Colonic mucosa (tissue), 4 donors: ENCODE data around the gene ABCB11. TPM values are rescaled to one million over a fixed set of nuclear protein-coding genes. Genes with fewer than 3 reads are reported as not detected.
A peak's percentile ranks its signal among the peaks of the same experiment; 100 is the strongest.

Experiments
- DNase-seq: peaks from one replicate; pipeline ENCODE4 v3.0.0-alpha.2; 2020
- H3K27ac ChIP-seq: fragments of 200-600 bp; one replicate; pipeline ENCODE4 v1.8.0; 2021
- H3K27me3 ChIP-seq: fragments of 200-600 bp; one replicate; pipeline ENCODE4 v1.8.0; 2021
- H3K36me3 ChIP-seq: fragments of 200-600 bp; one replicate; pipeline ENCODE4 v1.8.0; 2021
- H3K4me1 ChIP-seq: fragments of 200-600 bp; one replicate; pipeline ENCODE4 v1.8.0; 2021; ENCODE audit warnings: mild to moderate bottlenecking
- H3K4me3 ChIP-seq: fragments of 200-600 bp; one replicate; pipeline ENCODE4 v1.8.0; 2021
- H3K9ac ChIP-seq, 2 donors: one replicate each; pipeline ENCODE4 v1.7.0; 2013; ENCODE audit warnings: control low read depth in 2 of 2, low read depth in 2 of 2, low read length in 2 of 2
- H3K9me3 ChIP-seq: fragments of 200-600 bp; one replicate; pipeline ENCODE4 v1.8.0; 2021
- intact Hi-C: fragments of 100-400 bp; cut with DNase I; formaldehyde crosslinking; loops from one replicate; pipeline ENCODE4 v1.14.1; 2022
- total RNA-seq, 2 donors: library from RNA; stranded (reverse); fragmentation: NEBNext Ultra II Directional in 1 of 2; extraction: Animal tissue kit (Norgen Biotek cat#: 25700) in 1 of 2; gene quantifications; one replicate each; pipeline ENCODE4 v1.2.1, GENCODE V29; 2021
- TF ChIP-seq, protein P1 (sequence below): fragments of 200-600 bp; IDR thresholded peaks from one replicate; pipeline ENCODE4 v1.8.0; 2022; ENCODE audit warnings: antibody characterized with exemption, mild to moderate bottlenecking
- donor health status: healthy.
- donor health status: DM: no; HTN: no; CAD: no.
- donor health status: DM: no; HTN: no; CAD: no.

Gene ABCB11
- total RNA-seq, 2 donors from 2014 or later, result 0.74 to 1.1 TPM

DNA sequence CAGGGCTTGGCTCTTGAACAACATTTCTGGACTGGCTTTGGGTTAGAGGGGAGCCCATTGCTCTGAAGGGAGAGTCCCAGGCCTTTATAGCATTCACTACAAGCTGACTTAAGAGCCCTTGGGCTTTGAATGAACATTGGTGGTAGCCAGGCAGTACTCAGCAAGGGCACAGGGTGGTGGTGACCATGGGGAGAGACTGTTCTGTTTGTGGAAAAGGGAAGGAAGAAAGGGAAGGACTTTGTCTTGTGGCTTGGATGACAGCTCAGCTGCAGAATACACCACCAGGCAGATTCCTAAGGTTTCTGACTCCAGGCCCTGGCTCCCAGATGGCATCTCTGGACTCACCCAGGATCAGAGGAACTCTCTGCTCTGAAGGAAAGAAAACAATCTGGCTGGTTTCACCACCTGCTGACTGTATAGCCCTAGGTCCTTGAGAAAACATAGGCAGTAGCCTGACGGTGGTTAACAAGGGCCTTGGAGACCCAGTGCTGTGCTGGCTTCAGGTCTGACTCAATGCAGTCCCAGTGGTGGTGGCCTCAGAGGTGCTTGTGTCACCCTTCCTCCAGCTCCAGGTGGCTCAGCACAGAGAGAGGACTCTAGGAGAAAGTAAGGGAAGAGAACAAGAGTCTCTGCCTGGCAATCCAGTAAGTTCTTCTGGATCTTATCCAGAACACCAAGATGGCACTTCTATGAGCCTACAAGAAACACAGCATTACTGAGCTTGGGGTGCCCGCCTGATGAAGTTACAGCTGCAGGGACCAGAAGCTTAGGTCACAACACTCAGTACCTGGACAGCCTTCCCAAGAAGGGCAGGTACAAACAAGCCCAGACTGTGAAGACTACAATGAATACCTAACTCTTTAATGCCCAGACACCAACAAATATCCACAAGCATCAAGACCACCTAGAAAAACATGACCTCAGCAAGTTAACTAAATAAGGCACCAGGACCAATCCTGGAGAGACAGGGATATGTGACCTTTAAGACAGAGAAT lies 16.4 kb upstream of the ABCB11 start:
- H3K4me3 ChIP-seq, result no peak overlapping the region
- TF ChIP-seq, protein P1, sequence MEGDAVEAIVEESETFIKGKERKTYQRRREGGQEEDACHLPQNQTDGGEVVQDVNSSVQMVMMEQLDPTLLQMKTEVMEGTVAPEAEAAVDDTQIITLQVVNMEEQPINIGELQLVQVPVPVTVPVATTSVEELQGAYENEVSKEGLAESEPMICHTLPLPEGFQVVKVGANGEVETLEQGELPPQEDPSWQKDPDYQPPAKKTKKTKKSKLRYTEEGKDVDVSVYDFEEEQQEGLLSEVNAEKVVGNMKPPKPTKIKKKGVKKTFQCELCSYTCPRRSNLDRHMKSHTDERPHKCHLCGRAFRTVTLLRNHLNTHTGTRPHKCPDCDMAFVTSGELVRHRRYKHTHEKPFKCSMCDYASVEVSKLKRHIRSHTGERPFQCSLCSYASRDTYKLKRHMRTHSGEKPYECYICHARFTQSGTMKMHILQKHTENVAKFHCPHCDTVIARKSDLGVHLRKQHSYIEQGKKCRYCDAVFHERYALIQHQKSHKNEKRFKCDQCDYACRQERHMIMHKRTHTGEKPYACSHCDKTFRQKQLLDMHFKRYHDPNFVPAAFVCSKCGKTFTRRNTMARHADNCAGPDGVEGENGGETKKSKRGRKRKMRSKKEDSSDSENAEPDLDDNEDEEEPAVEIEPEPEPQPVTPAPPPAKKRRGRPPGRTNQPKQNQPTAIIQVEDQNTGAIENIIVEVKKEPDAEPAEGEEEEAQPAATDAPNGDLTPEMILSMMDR, result no peak
- DNase-seq, result no peak
- H3K27me3 ChIP-seq, result no peaks in the 10 kb centered on the region
- H3K36me3 ChIP-seq, result no peaks in the 10 kb centered on the region
- no peaks in the 10 kb centered on the region for H3K9me3 ChIP-seq
- intact Hi-C loops, result no loop called here
- H3K4me1 ChIP-seq, result no peaks in the 10 kb centered on the region
- H3K9ac ChIP-seq, result no peak overlapping the region
- H3K27ac ChIP-seq, result no peak overlapping the region

GRCh38 chr2:169046440-169047151 lies 15.5 kb upstream of the ABCB11 start:
- Histone ChIP-seq H3K27me3 (no peaks in the 10 kb centered on the region), H3K4me1 (no peaks in the 10 kb centered on the region), H3K27ac (no peak overlapping the region), H3K36me3 (no peaks in the 10 kb centered on the region), H3K9me3 (no peaks in the 10 kb centered on the region), H3K9ac (no peak overlapping the region), H3K4me3 (no peak overlapping the region)
- TF ChIP-seq, protein P1, result no peak
- DNase-seq, result peak; percentile 86
- intact Hi-C loops, result no loop called here

- H3K4me3 ChIP-seq, result no peak overlapping the region
- no peak overlapping the region for H3K27ac ChIP-seq
- intact Hi-C loops, result no loop called here
- no peak overlapping the region for H3K9ac ChIP-seq
- TF ChIP-seq, protein P1, result no peak
- no peaks in the 10 kb centered on the region for H3K4me1 ChIP-seq
- no peaks in the 10 kb centered on the region for H3K27me3 ChIP-seq
- no peaks in the 10 kb centered on the region for H3K36me3 ChIP-seq
- H3K9me3 ChIP-seq, result no peaks in the 10 kb centered on the region
- no peak for DNase-seq
Observed at GRCh38 chr2:169042856-169043255, 11.7 kb upstream of the ABCB11 start.

DNA sequence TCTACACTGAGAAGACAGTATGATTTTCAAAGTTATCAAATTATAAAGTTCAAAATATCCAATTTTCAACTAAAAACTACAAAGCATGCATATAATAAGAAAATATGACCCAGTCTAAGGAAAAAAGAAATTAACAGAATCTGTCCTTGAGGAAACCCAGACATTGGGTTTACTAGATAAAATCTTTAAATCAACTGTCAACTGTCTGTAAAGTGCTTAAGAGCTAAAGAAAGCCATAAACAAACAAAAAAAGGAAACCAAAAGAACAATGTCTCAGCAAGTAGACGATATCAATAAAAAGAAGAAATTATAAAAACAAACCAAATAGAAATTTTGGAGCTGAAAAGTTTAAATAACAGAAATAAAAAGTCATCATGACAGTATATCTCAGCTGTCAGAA lies 10.5 kb upstream of the ABCB11 start:
- no peak for DNase-seq
- Histone ChIP-seq H3K4me3 (no peak overlapping the region), H3K9ac (no peak overlapping the region), H3K4me1 (no peaks in the 10 kb centered on the region), H3K36me3 (no peaks in the 10 kb centered on the region), H3K9me3 (no peaks in the 10 kb centered on the region), H3K27me3 (no peaks in the 10 kb centered on the region), H3K27ac (no peak overlapping the region)
- TF ChIP-seq, protein P1, result no peak
- intact Hi-C loops, result no loop called here

DNA sequence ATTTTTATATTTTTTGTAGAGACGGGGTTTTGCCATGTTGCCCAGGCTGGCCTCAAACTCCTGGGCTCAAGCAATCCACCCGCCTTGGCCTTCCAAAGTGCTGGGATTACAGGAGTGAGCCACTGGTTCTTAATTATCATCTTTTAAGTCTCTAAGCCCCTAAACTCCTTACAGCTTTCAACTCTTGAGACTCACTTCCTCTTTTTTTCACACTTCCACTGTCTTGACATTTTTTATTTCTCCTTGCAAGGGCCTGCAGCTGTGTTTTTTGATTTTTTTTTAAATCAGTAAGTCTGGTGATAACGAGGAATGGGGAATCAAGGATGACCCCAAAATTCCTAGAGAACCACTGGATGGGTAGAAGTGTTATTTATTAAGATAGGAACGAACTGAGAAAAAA lies 8.6 kb upstream of the ABCB11 start:
- Histone ChIP-seq H3K36me3 (no peaks in the 10 kb centered on the region), H3K4me1 (no peaks in the 10 kb centered on the region), H3K27me3 (no peaks in the 10 kb centered on the region), H3K9ac (no peak overlapping the region), H3K27ac (no peak overlapping the region), H3K9me3 (no peaks in the 10 kb centered on the region), H3K4me3 (no peak overlapping the region)
- intact Hi-C loops, result no loop called here
- TF ChIP-seq, protein P1, result no peak
- no peak for DNase-seq
